Nephron progenitor cell (in vitro differentiated cells): ENCODE measurements around the gene KLHL25.

Experiments
- DNase-seq: peaks from one replicate; pipeline ENCODE4 v3.0.0; 2021
- H3K27ac Mint-ChIP-seq: 2 replicates; pipeline ENCODE4 v1.8.0; 2021; ENCODE audit warnings: mild to moderate bottlenecking, moderate library complexity, mixed read lengths
- H3K27me3 Mint-ChIP-seq: 2 replicates; pipeline ENCODE4 v1.8.0; 2021; ENCODE audit warnings: mild to moderate bottlenecking, low read depth, mixed read lengths; ENCODE audit not compliant: poor library complexity
- H3K36me3 Mint-ChIP-seq: 2 replicates; pipeline ENCODE4 v1.8.0; 2021; ENCODE audit warnings: low read depth, mixed read lengths
- H3K4me1 Mint-ChIP-seq: 2 replicates; pipeline ENCODE4 v1.8.0; 2021; ENCODE audit warnings: mixed read lengths
- H3K4me3 Mint-ChIP-seq: 2 replicates; pipeline ENCODE4 v1.8.0; 2021; ENCODE audit warnings: mild to moderate bottlenecking, moderate library complexity, mixed read lengths
- H3K9me3 Mint-ChIP-seq: 2 replicates; pipeline ENCODE4 v1.8.0; 2021; ENCODE audit warnings: mild to moderate bottlenecking, moderate library complexity, mixed read lengths
- TF ChIP-seq, protein P1 (sequence below): fragments of 200-600 bp; sonication (generic); IDR thresholded peaks from 2 replicates; pipeline ENCODE4 v1.5.0; 2021; ENCODE audit warnings: antibody characterized with exemption

The KLHL25 gene

GRCh38 chr15:85794598-85795336 is at the start of gene KLHL25:
Gene KLHL25 (minus strand): TSS chr15:85794925. CDS start chr15:85769810, 25,115 bp downstream.
- TF ChIP-seq, protein P1, sequence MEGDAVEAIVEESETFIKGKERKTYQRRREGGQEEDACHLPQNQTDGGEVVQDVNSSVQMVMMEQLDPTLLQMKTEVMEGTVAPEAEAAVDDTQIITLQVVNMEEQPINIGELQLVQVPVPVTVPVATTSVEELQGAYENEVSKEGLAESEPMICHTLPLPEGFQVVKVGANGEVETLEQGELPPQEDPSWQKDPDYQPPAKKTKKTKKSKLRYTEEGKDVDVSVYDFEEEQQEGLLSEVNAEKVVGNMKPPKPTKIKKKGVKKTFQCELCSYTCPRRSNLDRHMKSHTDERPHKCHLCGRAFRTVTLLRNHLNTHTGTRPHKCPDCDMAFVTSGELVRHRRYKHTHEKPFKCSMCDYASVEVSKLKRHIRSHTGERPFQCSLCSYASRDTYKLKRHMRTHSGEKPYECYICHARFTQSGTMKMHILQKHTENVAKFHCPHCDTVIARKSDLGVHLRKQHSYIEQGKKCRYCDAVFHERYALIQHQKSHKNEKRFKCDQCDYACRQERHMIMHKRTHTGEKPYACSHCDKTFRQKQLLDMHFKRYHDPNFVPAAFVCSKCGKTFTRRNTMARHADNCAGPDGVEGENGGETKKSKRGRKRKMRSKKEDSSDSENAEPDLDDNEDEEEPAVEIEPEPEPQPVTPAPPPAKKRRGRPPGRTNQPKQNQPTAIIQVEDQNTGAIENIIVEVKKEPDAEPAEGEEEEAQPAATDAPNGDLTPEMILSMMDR = no peak
- peaks cover 11% of the 10 kb centered on the region for H3K36me3 Mint-ChIP-seq
- H3K9me3 Mint-ChIP-seq = no peaks in the 10 kb centered on the region
- DNase-seq = peak; percentile 93
- peaks cover 9% of the 10 kb centered on the region for H3K27me3 Mint-ChIP-seq
- peak within 1 kb of the TSS; percentile 96 for H3K27ac Mint-ChIP-seq
- H3K4me1 Mint-ChIP-seq = peaks cover 32% of the 10 kb centered on the region
- H3K4me3 Mint-ChIP-seq = peak within 1 kb of the TSS; percentile 96

DNA sequence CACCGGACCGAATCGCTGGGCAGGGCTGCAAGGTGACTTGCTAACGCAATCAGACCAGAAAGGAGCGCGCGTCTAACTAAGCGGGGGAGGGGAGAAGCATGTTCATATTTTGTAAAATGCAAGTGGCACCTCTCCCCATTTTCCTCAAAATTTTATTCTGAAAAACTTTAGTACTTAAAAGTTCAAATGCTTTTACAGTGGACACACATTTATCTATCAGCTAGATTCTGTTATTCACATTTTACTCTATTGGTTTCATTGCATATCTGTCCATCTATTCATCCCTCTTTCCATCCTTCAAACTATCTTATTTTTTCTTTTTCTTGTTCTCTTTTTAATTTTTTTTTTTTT is 46.1 kb upstream of the KLHL25 start:
- TF ChIP-seq, protein P1 = no peak
- Mint-ChIP-seq H3K36me3 (no peaks in the 10 kb centered on the region), H3K4me3 (no peak overlapping the region)

DNA sequence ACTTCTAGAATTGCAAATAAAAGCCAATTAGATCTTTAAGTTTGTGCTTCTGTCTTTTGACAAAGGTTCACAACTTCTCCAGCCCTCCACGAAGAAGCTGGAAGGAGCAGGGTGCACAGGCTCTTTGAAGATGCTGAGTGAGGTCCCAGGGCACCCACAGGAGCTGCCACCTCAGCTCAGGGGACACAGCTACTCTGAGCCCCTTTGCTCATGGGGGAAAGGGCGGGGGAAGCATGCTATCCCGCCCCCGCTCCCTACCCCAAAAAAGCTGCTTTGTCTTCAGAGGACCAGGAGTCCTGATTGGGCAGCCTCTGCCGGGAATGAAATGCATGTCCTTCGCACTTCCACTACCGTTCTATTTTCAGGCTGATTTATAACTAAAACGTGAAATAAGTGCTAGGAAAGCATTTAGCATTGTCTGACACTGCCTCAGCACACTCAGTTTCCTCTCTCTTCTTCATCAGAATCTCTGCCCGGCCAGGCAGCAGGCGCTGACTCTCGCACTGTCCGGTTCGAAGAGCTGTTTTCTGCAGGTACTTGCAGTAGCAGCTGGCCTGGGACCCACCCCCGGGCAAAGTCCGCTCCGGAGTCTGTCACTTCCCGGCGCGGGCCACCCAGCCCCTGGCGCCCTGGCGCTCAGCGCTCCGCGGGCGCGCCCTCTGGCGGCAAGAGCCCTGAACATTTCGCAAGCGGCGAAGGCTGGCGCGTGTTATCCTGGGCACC is 45.5 kb upstream of the KLHL25 start:
- H3K27ac Mint-ChIP-seq = no peak overlapping the region

More for the DNA sequence above, 46.1 kb upstream of the KLHL25 start:
- Mint-ChIP-seq H3K27ac (no peak overlapping the region), H3K4me1 (peaks cover 12% of the 10 kb centered on the region), H3K9me3 (no peaks in the 10 kb centered on the region), H3K27me3 (peaks cover 17% of the 10 kb centered on the region)
- no peak for DNase-seq

GRCh38 chr15:85839643-85840042 is 44.9 kb upstream of the KLHL25 start:
- no peak overlapping the region for H3K27ac Mint-ChIP-seq
- no peak overlapping the region for H3K4me3 Mint-ChIP-seq
- H3K36me3 Mint-ChIP-seq = no peaks in the 10 kb centered on the region

More for the DNA sequence above, 45.5 kb upstream of the KLHL25 start:
- H3K4me3 Mint-ChIP-seq = peak overlapping the region; percentile 74
- TF ChIP-seq, protein P1 = peak; percentile 92
- H3K36me3 Mint-ChIP-seq = no peaks in the 10 kb centered on the region
- DNase-seq = peak; percentile 94
- peaks cover 12% of the 10 kb centered on the region for H3K27me3 Mint-ChIP-seq
- H3K4me1 Mint-ChIP-seq = peaks cover 12% of the 10 kb centered on the region
- no peaks in the 10 kb centered on the region for H3K9me3 Mint-ChIP-seq

GRCh38 chr15:85838655-85839054 is 43.9 kb upstream of the KLHL25 start:
- Mint-ChIP-seq H3K4me3 (peak overlapping the region; percentile 6), H3K27me3 (peaks cover 6% of the 10 kb centered on the region), H3K27ac (no peak overlapping the region), H3K4me1 (peaks cover 12% of the 10 kb centered on the region), H3K9me3 (no peaks in the 10 kb centered on the region), H3K36me3 (no peaks in the 10 kb centered on the region)
- DNase-seq = no peak
- TF ChIP-seq, protein P1 = no peak

More at GRCh38 chr15:85839643-85840042, 44.9 kb upstream of the KLHL25 start:
- no peaks in the 10 kb centered on the region for H3K9me3 Mint-ChIP-seq
- H3K4me1 Mint-ChIP-seq = peaks cover 12% of the 10 kb centered on the region
- peaks cover 9% of the 10 kb centered on the region for H3K27me3 Mint-ChIP-seq
- DNase-seq = no peak
- TF ChIP-seq, protein P1 = no peak
